NCI-H1436 (cell line): ENCODE measurements around the gene NUTM2E.
"Not testable (repeated sequence)": the region's sequence is repeated elsewhere in the genome, so short reads cannot be mapped to it uniquely, and the experiment has no call there.

Source experiments
- DNase-seq: peaks from one replicate; lab custom pipeline; 2025; lab: John Stamatoyannopoulos, UW

The NUTM2E gene

DNA sequence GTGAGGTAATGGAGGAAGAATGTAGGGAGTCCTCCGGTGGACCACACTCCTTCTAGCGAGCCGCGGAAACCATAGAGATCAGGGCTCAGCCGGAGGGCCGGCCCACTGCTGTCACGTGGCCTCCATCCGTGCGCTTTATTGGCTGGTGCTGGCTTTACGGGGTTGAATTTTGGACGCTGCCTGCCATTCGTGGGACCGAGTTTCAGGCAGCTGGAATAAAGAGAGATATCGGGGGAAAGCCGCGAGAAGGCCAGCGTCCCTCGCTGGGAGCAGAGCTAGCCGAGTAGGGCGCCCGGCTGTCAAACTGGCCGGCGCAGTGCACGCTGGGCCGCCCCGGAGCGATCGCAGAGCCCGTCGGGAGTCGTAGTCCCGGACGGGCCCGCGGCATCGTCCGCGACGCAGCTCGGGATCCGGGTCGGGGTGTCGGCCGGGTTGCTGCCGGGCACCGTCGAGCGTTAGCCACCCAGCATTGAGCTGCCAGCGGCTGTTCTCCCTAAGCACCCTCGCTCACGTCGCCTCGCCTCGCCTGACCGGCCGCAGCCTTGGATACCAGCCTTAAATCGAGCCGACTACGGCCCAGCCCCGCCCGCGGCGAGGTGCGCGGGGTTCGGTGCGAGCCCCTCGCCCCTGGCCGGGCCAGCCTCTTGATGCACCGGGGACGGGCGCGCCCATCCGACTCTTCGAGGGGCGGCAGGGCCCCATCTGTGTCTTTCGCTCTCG, at the start of gene NUTM2E:
NUTM2E (plus strand) TSS at position 244 of the 720 bp plus-strand sequence. CDS start 15,002 bp downstream, outside the sequence.
- peak; percentile 62 for DNase-seq

DNA sequence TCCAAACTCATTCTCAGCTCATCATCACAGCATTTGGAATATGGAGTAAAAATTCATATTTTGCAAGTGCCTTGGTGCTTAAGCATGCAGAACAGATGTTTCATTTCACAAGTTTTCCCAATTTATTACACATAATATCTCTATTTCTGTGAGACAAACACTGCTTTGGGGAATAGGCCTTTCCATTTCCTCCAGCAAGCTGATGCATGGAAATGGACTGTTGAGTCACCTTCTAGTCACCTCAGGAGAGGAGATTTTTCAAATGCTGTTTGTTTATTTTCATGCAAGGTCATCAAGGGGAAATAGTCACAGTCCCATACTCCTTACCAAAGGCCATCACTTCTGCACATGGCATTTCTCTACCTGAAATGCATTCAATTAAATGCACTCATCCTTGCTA, 48.5 kb upstream of the NUTM2E start:
- not testable (repeated sequence) for DNase-seq

DNA sequence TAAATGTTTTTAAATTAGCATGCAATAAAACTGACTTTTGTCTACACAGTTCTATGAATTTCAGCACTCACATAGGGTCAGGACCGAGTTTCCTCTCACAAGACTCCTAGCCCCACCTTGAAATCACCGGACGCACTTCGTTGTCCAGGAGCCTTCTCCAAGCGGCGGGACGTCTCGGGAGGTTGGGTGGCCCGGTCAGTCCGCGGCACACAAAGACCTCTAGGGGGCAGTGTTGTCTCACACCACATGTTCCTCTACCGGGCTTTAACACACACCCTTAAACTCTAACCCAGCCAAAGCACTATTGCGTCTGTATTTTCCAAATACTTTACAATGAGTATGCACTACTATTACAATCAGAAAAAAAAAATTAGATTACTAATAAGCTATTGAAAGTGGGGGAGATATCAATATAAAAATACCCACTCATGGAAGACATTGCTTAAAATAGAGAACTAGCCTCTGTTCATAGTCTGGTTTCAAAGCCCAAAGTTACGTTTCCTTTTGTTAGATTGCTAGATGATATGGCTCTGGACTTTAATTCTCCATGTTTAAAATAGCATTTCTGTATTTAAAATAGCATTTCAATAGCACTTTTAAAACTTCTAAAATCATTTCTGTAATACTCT, 47.1 kb upstream of the NUTM2E start:
- not testable (repeated sequence) for DNase-seq

- DNase-seq: not testable (repeated sequence)
Measured at GRCh38 chr10:79779992-79780391, 46.5 kb upstream of the NUTM2E start.

GRCh38 chr10:79781584-79781983, 45.0 kb upstream of the NUTM2E start:
- not testable (repeated sequence) for DNase-seq

DNA sequence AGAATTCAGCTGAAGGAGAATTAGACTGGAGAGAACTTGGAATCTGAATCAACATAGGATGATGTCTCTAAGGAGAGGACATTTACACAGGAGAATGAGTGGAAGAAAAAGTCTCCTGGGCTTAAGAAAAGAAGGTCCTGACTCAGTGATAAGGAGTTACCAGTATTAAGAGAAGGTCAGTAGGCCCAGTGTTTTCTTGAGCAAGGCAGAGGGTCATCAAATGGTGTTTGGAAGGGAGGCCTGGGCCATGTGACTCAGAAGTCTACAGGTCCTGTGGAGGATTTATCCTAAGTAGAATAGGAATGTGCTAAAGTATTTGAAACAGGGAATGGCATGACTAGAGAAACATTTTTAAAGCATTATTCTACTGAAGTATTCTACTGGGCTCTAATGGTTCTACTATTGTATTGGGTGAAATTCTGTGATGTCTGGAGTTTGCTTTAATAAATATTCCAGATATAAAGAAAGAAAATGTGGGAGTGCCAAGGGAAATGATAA, 39.0 kb upstream of the NUTM2E start:
- DNase-seq: not testable (repeated sequence)

- not testable (repeated sequence) for DNase-seq
Measured at GRCh38 chr10:79789351-79789750, 37.2 kb upstream of the NUTM2E start.

DNA sequence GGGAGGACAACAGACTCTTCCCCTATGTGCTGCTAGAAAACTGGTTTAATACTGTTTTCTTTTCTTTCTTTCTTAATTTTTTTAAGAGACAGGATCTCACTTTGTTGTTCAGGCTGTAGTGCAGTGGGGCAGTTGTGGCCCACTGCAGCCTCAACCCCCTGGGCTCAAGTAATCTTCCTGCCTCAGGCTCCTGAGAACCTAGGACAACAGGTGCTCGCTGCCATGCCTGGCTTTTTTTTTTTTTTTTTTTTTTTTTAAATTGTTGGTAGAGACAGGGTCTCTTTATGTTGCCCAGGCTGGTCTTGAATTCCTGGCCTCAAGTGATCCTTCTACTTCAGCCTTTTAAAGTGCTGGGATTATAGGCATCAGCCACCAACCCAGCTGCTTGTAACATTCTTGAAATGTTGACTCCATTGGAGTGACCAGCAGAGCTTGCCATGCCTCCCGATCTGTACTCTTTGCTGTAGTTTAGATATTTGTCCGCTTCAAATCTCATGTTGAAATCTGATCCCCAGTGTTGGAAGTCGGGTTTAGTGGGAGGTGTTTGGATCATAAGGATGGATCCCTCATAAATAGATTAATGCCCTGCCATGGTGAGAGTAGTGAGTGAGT, 34.5 kb upstream of the NUTM2E start:
- DNase-seq: not testable (repeated sequence)

- not testable (repeated sequence) for DNase-seq
Measured at GRCh38 chr10:79799337-79799736, 27.2 kb upstream of the NUTM2E start.

DNA sequence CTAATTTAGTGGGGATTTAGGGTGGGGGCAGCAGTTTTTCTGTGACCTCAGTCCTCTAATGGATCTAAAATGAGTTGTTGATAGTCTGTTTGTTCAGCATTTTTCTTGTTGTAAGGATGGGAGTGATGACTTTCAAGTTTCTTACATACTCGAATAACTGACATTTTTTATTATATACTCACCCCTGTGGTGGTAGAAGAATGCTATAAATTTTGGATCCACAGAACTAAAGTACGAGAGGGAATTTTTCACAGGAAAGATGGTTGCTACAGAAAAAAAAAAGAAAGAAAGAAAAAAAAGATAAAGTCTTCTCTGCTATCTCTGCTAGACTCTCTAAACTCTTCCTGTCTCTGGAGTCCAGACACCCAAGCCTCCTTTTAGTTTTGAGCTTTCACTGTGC, 20.7 kb upstream of the NUTM2E start:
- DNase-seq: not testable (repeated sequence)

GRCh38 chr10:79811895-79812294, 14.6 kb upstream of the NUTM2E start:
- not testable (repeated sequence) for DNase-seq

DNA sequence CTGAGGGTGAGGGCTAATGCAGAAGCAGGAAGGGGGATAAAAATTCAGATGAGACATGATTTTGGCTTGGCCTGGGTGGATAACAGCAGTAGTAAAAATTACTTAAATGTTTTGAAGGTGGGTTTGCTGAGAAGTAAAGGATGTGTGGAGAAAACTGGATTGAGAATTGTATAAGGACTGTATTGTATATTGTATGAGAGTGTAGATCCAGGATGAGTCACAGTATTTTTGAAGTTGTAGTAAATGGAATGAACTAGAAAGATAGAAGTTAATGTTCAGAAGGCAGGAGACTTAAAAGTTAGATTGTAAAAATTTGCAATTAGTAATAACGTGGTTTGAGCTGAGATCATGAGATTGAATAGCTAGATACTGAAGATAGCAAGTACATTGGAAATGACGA, 10.2 kb upstream of the NUTM2E start:
- not testable (repeated sequence) for DNase-seq

- DNase-seq: not testable (repeated sequence)
Measured at GRCh38 chr10:79823387-79823786, 3.2 kb upstream of the NUTM2E start.

DNA sequence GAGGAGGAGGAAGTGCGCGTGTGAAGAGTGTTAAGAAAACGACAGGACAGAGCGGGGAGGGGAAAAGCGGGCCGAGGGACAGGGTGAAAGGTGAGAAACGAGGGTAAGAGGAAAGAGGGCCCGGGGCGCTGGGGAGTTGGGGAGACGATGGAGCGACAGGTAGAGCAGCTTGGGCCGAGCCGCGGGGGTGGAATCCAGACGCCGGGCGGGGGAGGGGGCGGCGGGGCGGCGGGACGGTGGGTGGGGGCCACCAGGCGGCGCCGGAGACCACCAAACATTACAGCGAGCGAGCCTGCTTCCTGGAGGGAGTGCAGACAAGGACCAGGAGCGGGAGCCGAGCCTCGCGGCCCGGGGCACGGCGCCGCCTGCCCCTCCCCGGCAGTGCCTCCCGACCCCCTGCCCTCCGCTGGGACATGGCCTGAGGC, 940 bp upstream of the NUTM2E start:
- DNase-seq: not testable (repeated sequence)

DNA sequence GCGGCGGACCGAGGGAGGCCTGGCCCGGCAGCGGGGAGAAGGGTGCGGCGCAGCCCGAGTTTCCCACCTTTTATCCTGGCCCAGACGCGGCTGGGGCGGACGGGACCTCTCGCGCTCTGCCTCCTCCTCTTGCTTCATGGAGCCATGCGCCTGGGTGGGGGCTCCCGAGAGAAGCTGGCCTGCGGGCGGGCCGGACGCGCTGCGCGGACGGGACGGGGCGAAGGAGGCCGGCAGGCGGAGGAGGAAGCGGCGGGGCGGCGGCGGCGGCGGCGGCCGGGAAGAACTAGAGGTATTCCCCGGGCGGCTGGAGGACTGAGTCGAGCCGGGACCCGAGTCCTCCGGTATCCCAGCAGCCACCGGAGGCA, 426 bp upstream of the NUTM2E start:
- DNase-seq: not testable (repeated sequence)

GRCh38 chr10:79833833-79834232, 7.3 kb downstream of the NUTM2E start:
- not testable (repeated sequence) for DNase-seq

DNA sequence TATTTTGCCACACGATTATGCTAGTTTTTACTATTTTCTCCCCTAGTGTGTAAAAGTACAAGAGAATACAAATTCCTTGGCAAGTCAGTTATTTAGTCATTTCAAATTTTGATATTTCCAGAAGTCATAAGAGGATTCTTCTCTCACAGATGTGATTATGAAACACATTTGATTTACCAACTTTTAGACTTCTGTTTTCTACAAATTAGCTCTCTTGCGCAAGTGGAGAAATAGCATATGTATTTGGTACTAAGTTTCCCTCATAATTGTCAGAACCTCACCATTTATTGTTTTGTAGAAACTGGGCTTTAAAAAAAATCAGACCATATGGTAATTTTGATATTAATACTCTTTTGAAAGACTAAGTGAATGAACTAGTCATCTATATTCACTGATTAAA, 9.4 kb downstream of the NUTM2E start:
- not testable (repeated sequence) for DNase-seq

GRCh38 chr10:79836891-79837290, 10.4 kb downstream of the NUTM2E start:
- not testable (repeated sequence) for DNase-seq

DNA sequence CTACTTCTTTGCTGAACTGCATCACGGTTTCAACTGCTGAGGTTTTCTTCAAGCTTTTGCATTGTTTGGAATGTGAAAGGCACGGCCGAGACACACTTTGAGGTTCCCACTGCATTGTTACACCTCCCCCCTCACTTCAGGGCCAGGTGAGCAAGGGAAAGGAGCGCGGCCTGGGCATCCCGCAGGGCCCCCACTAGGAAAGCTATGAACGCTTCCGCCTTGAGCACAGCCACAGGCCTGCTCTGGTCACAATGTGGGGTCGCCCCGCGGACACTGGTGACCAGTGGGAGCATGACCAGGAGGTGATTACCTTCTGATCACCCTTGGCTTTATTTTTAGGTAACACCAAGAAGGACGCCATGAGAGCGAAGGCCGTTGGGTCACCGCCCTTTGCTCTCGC, 11.9 kb downstream of the NUTM2E start:
- DNase-seq: not testable (repeated sequence)

DNA sequence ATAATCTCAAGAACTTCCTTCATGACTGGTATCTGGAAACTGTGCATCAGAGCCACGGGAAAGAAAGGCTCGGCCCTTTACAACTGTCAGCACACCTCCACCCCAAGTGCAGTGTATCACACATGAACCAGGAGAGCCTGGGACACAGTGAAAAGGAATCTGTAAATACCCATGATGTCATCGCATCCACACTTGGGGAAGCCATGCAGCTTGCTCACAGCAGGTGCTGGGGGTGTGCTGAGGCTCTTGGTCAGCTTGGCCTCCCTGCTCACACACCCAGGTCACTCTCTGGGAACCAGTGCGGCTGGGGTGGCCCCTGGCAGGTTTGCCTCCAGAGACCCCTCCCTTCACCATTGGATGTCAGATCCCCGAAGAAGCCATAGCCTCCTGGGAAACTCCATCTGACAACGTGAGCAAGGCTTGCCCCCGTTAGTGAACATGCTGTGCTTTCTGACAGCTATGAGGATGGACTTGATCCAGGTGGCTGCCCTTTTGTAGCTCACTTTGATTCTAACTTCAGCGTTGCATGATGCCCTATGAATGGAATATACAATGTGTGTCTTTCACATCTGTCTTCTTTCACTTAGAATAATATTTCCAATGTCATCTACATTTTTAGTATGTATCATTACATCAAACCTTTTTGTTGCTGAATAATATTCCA, 26.8 kb downstream of the NUTM2E start:
- DNase-seq: not testable (repeated sequence)

GRCh38 chr10:79862269-79862668, 35.7 kb downstream of the NUTM2E start:
- DNase-seq: not testable (repeated sequence)

GRCh38 chr10:79862803-79863202, 36.3 kb downstream of the NUTM2E start:
- not testable (repeated sequence) for DNase-seq
